ENCODE results near the gene STXBP6.

Gene STXBP6

GRCh38 chr14:25001601-25002000 is 48.3 kb downstream of the STXBP6 start:
- TF ChIP-seq, protein P1, sequence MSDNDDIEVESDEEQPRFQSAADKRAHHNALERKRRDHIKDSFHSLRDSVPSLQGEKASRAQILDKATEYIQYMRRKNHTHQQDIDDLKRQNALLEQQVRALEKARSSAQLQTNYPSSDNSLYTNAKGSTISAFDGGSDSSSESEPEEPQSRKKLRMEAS (IDR thresholded peaks at IDR 0.05): no peak
- no peak for TF ChIP-seq TEAD4 (IDR thresholded peaks at IDR 0.05)
- TF ChIP-seq, protein P2, sequence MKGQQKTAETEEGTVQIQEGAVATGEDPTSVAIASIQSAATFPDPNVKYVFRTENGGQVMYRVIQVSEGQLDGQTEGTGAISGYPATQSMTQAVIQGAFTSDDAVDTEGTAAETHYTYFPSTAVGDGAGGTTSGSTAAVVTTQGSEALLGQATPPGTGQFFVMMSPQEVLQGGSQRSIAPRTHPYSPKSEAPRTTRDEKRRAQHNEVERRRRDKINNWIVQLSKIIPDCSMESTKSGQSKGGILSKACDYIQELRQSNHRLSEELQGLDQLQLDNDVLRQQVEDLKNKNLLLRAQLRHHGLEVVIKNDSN (IDR thresholded peaks at IDR 0.05): no peak
- TF ChIP-seq TCF12 (IDR thresholded peaks at IDR 0.05; ENCODE audit: low read depth): no peak
- no peak for TF ChIP-seq ZBTB7A (IDR thresholded peaks at IDR 0.05; ENCODE audit: low read depth)
- TF ChIP-seq YY1 (IDR thresholded peaks at IDR 0.05; ENCODE audit: low read depth): no peak
- no peak for TF ChIP-seq EP300 (IDR thresholded peaks at IDR 0.05; ENCODE audit: borderline replicate concordance)
- TF ChIP-seq EGR1 (IDR thresholded peaks at IDR 0.05): no peak

DNA sequence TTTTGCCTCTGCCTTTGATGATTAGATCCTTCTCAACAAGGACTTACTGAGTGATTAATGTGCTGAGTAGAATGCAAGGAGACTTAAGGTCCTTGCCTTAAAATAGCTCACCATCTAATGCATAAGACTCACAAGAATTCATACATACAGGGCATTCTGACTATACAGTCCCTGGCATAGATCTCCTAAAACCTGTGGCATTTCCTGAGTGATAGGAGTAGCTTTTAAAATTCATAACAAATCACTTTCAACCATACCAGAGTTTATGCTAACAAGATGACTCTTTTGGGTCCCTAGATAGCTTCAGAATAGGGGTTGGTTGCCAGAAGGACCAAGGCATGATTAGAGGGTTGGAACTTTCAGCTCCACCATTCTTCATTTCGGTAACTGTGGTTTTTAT is 48.8 kb downstream of the STXBP6 start:
- TF ChIP-seq NFIC (IDR thresholded peaks at IDR 0.05): no peak
- no peak for TF ChIP-seq CREB1 (IDR thresholded peaks at IDR 0.05; ENCODE audit: low read depth)
- no peak for TF ChIP-seq CEBPB (IDR thresholded peaks at IDR 0.05)
- no peak for TF ChIP-seq TCF12 (IDR thresholded peaks at IDR 0.05; ENCODE audit: low read depth)
- TF ChIP-seq, protein P3, sequence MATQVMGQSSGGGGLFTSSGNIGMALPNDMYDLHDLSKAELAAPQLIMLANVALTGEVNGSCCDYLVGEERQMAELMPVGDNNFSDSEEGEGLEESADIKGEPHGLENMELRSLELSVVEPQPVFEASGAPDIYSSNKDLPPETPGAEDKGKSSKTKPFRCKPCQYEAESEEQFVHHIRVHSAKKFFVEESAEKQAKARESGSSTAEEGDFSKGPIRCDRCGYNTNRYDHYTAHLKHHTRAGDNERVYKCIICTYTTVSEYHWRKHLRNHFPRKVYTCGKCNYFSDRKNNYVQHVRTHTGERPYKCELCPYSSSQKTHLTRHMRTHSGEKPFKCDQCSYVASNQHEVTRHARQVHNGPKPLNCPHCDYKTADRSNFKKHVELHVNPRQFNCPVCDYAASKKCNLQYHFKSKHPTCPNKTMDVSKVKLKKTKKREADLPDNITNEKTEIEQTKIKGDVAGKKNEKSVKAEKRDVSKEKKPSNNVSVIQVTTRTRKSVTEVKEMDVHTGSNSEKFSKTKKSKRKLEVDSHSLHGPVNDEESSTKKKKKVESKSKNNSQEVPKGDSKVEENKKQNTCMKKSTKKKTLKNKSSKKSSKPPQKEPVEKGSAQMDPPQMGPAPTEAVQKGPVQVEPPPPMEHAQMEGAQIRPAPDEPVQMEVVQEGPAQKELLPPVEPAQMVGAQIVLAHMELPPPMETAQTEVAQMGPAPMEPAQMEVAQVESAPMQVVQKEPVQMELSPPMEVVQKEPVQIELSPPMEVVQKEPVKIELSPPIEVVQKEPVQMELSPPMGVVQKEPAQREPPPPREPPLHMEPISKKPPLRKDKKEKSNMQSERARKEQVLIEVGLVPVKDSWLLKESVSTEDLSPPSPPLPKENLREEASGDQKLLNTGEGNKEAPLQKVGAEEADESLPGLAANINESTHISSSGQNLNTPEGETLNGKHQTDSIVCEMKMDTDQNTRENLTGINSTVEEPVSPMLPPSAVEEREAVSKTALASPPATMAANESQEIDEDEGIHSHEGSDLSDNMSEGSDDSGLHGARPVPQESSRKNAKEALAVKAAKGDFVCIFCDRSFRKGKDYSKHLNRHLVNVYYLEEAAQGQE (IDR thresholded peaks at IDR 0.05; ENCODE audit: low read depth): no peak
- TF ChIP-seq TAF1 (IDR thresholded peaks at IDR 0.05; ENCODE audit: low read depth): no peak

GRCh38 chr14:24999157-24999556 is 50.8 kb downstream of the STXBP6 start:
- TF ChIP-seq NFIC (IDR thresholded peaks at IDR 0.05) (no peak), TEAD4 (IDR thresholded peaks at IDR 0.05) (no peak), CEBPB (IDR thresholded peaks at IDR 0.05) (no peak), EGR1 (IDR thresholded peaks at IDR 0.05) (no peak), TAF1 (IDR thresholded peaks at IDR 0.05; ENCODE audit: low read depth) (no peak), RAD21 (IDR thresholded peaks at IDR 0.05; ENCODE audit: low read depth) (no peak), YY1 (IDR thresholded peaks at IDR 0.05; ENCODE audit: low read depth) (no peak), TCF12 (IDR thresholded peaks at IDR 0.05; ENCODE audit: low read depth) (no peak), EP300 (IDR thresholded peaks at IDR 0.05; ENCODE audit: borderline replicate concordance) (no peak), FOXM1 (IDR thresholded peaks at IDR 0.05; ENCODE audit: borderline replicate concordance, low read depth) (no peak), ZBTB7A (IDR thresholded peaks at IDR 0.05; ENCODE audit: low read depth) (no peak), CREB1 (IDR thresholded peaks at IDR 0.05; ENCODE audit: low read depth) (no peak)
- TF ChIP-seq, protein P3 (IDR thresholded peaks at IDR 0.05; ENCODE audit: low read depth): no peak
- TF ChIP-seq, protein P1 (IDR thresholded peaks at IDR 0.05): no peak
- TF ChIP-seq, protein P2 (IDR thresholded peaks at IDR 0.05): no peak

GRCh38 chr14:24996930-24997725 is 52.8 kb downstream of the STXBP6 start:
- no peak for TF ChIP-seq RAD21 (IDR thresholded peaks at IDR 0.05; ENCODE audit: low read depth)
- TF ChIP-seq FOXM1 (IDR thresholded peaks at IDR 0.05; ENCODE audit: borderline replicate concordance, low read depth): no peak
- TF ChIP-seq, protein P3 (IDR thresholded peaks at IDR 0.05; ENCODE audit: low read depth): no peak
- TF ChIP-seq, protein P1 (IDR thresholded peaks at IDR 0.05): no peak
- no peak for TF ChIP-seq EGR1 (IDR thresholded peaks at IDR 0.05)
- TF ChIP-seq TCF12 (IDR thresholded peaks at IDR 0.05; ENCODE audit: low read depth): no peak
- no peak for TF ChIP-seq CREB1 (IDR thresholded peaks at IDR 0.05; ENCODE audit: low read depth)
- TF ChIP-seq ZBTB7A (IDR thresholded peaks at IDR 0.05; ENCODE audit: low read depth): no peak
- no peak for TF ChIP-seq CEBPB (IDR thresholded peaks at IDR 0.05)
- TF ChIP-seq TEAD4 (IDR thresholded peaks at IDR 0.05): no peak
- TF ChIP-seq, protein P2 (IDR thresholded peaks at IDR 0.05): no peak
- TF ChIP-seq NFIC (IDR thresholded peaks at IDR 0.05): no peak
- no peak for TF ChIP-seq TAF1 (IDR thresholded peaks at IDR 0.05; ENCODE audit: low read depth)
- no peak for TF ChIP-seq EP300 (IDR thresholded peaks at IDR 0.05; ENCODE audit: borderline replicate concordance)

Data from Ishikawa (cell line).